Left ventricle myocardium inferior (tissue), 1 donor: ENCODE results near the gene TMEM270. TPM values are rescaled to one million over a fixed set of nuclear protein-coding genes. Genes with fewer than 3 reads are reported as not detected.

ENCODE experiments used
- DNase-seq: peaks from one replicate; pipeline ENCODE4 v3.0.0-alpha.2; 2020
- H3K27ac ChIP-seq: fragments of 200-600 bp; replicated peaks from 2 replicates; pipeline ENCODE4 v1.8.0; 2021
- H3K27me3 ChIP-seq: fragments of 200-600 bp; 2 replicates; pipeline ENCODE4 v1.8.0; 2021; ENCODE audit warnings: low read depth
- H3K36me3 ChIP-seq: fragments of 200-600 bp; 2 replicates; pipeline ENCODE4 v1.8.0; 2021
- H3K4me1 ChIP-seq: fragments of 200-600 bp; 2 replicates; pipeline ENCODE4 v1.8.0; 2021
- H3K4me3 ChIP-seq: fragments of 200-600 bp; 2 replicates; pipeline ENCODE4 v1.8.0; 2021; ENCODE audit warnings: mild to moderate bottlenecking, moderate library complexity
- H3K9me3 ChIP-seq: fragments of 200-600 bp; replicated peaks from 2 replicates; pipeline ENCODE4 v1.8.0; 2021
- intact Hi-C: fragments of 100-400 bp; cut with micrococcal nuclease; formaldehyde crosslinking; loops from one replicate; pipeline ENCODE4 v1.11.0; 2022
- long read RNA-seq: library from polyadenylated mRNA; unstranded; transcript quantifications from one replicate; pipeline ENCODE4 v2.0.0, GENCODE V29; 2021
- total RNA-seq: library from RNA; stranded (reverse); fragmentation: NEBNext Ultra II Directional; extraction: Animal tissue kit (Norgen Biotek cat#: 25700); gene quantifications from one replicate; pipeline ENCODE4 v1.2.1, GENCODE V29; 2021
- TF ChIP-seq, protein P1 (sequence below): fragments of 200-600 bp; IDR thresholded peaks from 2 replicates; pipeline ENCODE4 v1.8.0; 2021; ENCODE audit warnings: antibody characterized with exemption, mild to moderate bottlenecking, borderline replicate concordance
- donor health status: DM: no; HTN: yes; CAD: no; lungs with severe emphysema.

The TMEM270 gene, protein sequence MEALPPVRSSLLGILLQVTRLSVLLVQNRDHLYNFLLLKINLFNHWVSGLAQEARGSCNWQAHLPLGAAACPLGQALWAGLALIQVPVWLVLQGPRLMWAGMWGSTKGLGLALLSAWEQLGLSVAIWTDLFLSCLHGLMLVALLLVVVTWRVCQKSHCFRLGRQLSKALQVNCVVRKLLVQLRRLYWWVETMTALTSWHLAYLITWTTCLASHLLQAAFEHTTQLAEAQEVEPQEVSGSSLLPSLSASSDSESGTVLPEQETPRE
- total RNA-seq, result not detected
- long read RNA-seq, result 0 reads

DNA sequence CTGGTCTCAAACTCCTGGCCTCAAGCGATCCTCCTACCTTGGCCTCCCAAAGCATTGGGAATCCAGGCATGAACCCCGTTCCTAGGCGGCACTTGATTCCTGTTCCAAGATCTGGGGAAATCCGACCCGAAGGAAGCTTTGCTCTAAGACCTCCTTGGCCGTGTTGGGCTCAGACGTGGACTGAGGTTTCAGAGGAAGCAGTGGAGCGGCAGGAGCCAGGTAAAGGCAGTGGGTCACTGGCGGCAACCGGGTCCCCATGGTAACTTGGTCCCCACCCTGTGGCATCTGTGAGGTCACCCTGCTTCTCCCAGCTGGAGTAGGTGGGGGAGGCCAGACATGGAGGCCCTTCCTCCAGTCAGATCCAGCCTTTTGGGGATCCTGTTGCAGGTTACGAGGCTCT, at the start of gene TMEM270:
Gene TMEM270, plus strand, starts transcription at position 301 of the 400 bp plus-strand sequence. Its CDS starts 36 bp downstream, at position 337.
- H3K27ac ChIP-seq, result no peak within 1 kb of the TSS
- TF ChIP-seq, protein P1, sequence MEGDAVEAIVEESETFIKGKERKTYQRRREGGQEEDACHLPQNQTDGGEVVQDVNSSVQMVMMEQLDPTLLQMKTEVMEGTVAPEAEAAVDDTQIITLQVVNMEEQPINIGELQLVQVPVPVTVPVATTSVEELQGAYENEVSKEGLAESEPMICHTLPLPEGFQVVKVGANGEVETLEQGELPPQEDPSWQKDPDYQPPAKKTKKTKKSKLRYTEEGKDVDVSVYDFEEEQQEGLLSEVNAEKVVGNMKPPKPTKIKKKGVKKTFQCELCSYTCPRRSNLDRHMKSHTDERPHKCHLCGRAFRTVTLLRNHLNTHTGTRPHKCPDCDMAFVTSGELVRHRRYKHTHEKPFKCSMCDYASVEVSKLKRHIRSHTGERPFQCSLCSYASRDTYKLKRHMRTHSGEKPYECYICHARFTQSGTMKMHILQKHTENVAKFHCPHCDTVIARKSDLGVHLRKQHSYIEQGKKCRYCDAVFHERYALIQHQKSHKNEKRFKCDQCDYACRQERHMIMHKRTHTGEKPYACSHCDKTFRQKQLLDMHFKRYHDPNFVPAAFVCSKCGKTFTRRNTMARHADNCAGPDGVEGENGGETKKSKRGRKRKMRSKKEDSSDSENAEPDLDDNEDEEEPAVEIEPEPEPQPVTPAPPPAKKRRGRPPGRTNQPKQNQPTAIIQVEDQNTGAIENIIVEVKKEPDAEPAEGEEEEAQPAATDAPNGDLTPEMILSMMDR, result no peak
- no peak for DNase-seq
- intact Hi-C loops, result loop anchor here (10.0 kb wide), 1 partner anchor 164 kb away; the partner anchor contains the start of gene ELN
- H3K27me3 ChIP-seq, result peaks cover 19% of the 10 kb centered on the region
- no peaks in the 10 kb centered on the region for H3K4me1 ChIP-seq
- no peaks in the 10 kb centered on the region for H3K36me3 ChIP-seq
- H3K9me3 ChIP-seq, result no peaks in the 10 kb centered on the region
- no peak within 1 kb of the TSS for H3K4me3 ChIP-seq

DNA sequence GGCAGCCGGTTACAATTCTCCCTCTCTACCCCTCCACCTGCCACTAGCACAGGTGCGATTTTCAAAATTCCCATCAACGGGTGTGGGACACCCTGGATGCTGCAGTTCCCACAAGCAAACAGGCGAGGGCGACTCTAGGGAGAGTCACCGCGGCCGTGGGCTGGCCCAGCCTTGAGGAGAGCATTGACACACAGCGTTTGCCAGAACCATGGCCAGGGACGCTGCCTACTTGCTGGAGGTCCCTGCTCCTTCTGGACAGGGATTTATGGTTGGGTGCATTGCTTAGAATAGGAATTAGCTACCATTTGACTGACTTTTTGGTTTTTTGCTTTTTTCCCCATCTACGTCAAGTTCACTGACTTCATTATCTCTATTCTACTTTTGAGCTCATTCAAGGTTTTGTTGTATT, 49.2 kb upstream of the TMEM270 start:
- no peak overlapping the region for H3K27ac ChIP-seq
- H3K4me1 ChIP-seq, result no peaks in the 10 kb centered on the region
- TF ChIP-seq, protein P1, result peak; percentile 82
- DNase-seq, result peak; percentile 49
- peaks cover 12% of the 10 kb centered on the region for H3K9me3 ChIP-seq
- no peak overlapping the region for H3K4me3 ChIP-seq
- peaks cover 61% of the 10 kb centered on the region for H3K27me3 ChIP-seq
- intact Hi-C loops, result loop anchor here (5.0 kb wide), 1 partner anchor 41 kb away; no protein-coding TSS in a partner anchor
- no peaks in the 10 kb centered on the region for H3K36me3 ChIP-seq

DNA sequence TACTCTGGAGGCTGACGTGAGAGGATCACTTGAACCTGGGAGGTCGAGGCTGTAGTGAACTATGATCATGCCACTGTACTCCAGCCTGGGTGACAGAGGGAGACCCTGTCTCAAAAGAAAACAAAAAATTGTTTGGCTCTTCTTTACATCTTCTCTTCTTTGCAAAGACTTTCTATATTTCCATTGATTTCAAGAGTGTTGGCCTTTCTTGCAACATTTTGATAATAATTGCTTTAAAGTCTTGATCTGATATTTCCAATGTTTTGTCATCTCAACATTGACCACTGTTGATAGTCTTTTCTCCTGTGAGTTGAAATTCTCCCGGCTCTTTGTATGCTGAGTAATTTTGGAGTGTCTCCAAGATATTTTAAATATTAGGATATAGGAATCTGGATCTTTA, 48.0 kb upstream of the TMEM270 start:
- intact Hi-C loops, result loop anchor here (5.0 kb wide), 1 partner anchor 39 kb away; no protein-coding TSS in a partner anchor

DNA sequence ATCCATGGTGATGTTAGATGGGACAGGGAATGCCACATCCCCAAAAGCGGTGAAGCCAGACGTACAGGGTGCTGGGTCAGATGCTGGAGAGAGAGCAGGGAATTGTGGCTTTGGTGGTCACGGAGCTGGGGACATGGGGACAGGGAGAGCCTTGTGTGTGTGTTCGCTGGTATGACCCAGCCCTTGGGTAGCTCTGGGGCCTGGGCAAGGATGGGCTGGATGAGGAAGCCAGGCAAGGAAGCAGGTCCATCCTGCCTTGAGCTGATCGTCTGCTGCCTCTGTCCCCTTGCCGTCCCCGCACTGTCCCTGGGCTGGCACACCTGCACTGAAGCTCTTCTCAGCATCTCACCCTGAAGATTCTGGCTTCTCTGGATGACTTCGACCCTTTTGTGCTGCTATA, 45.5 kb upstream of the TMEM270 start:
- DNase-seq, result no peak
- Histone ChIP-seq H3K36me3 (no peaks in the 10 kb centered on the region), H3K27ac (no peak overlapping the region), H3K9me3 (peaks cover 12% of the 10 kb centered on the region), H3K4me3 (no peak overlapping the region), H3K27me3 (peaks cover 58% of the 10 kb centered on the region), H3K4me1 (no peaks in the 10 kb centered on the region)
- TF ChIP-seq, protein P1, result no peak
- intact Hi-C loops, result no loop called here

More for the DNA sequence above, 48.0 kb upstream of the TMEM270 start:
- TF ChIP-seq, protein P1, result no peak
- Histone ChIP-seq H3K27me3 (peaks cover 66% of the 10 kb centered on the region), H3K9me3 (peaks cover 12% of the 10 kb centered on the region), H3K4me3 (no peak overlapping the region), H3K4me1 (no peaks in the 10 kb centered on the region), H3K27ac (no peak overlapping the region), H3K36me3 (no peaks in the 10 kb centered on the region)
- no peak for DNase-seq

DNA sequence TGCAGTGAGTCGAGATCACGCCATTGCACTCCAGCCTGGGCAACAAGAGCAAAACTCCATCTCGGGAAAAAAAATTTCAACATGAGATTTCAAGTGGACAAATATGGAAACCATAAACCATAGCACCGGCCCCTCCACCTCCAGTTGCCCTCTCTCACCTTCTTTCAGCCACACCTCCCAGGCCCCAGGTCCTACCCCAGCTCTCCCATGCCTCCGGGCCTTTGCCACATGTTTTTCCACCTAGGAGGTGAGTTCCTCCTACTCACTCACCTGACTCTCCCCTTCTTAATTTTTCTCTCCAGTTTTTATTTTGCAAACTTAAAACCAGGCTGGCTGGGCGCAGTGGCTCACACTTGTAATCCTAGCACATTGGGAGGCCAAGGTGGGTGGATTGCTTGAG, 43.8 kb upstream of the TMEM270 start:
- TF ChIP-seq, protein P1, result no peak
- no peaks in the 10 kb centered on the region for H3K36me3 ChIP-seq
- H3K9me3 ChIP-seq, result peaks cover 12% of the 10 kb centered on the region
- intact Hi-C loops, result no loop called here
- no peak overlapping the region for H3K27ac ChIP-seq
- no peak overlapping the region for H3K4me3 ChIP-seq
- no peaks in the 10 kb centered on the region for H3K4me1 ChIP-seq
- DNase-seq, result no peak
- H3K27me3 ChIP-seq, result peaks cover 52% of the 10 kb centered on the region
